Colonic mucosa (tissue), 4 donors: ENCODE measurements around the gene POGK. TPM values are rescaled to one million over a fixed set of nuclear protein-coding genes. Genes with fewer than 3 reads are reported as not detected.

Experiments used
- DNase-seq: peaks from one replicate; pipeline ENCODE4 v3.0.0-alpha.2; 2020
- H3K27ac ChIP-seq: fragments of 200-600 bp; one replicate; pipeline ENCODE4 v1.8.0; 2021
- H3K27me3 ChIP-seq: fragments of 200-600 bp; one replicate; pipeline ENCODE4 v1.8.0; 2021
- H3K36me3 ChIP-seq: fragments of 200-600 bp; one replicate; pipeline ENCODE4 v1.8.0; 2021
- H3K4me1 ChIP-seq: fragments of 200-600 bp; one replicate; pipeline ENCODE4 v1.8.0; 2021; ENCODE audit warnings: mild to moderate bottlenecking
- H3K4me3 ChIP-seq: fragments of 200-600 bp; one replicate; pipeline ENCODE4 v1.8.0; 2021
- H3K9ac ChIP-seq, 2 donors: one replicate each; pipeline ENCODE4 v1.7.0; 2013; ENCODE audit warnings: control low read depth in 2 of 2, low read depth in 2 of 2, low read length in 2 of 2
- H3K9me3 ChIP-seq: fragments of 200-600 bp; one replicate; pipeline ENCODE4 v1.8.0; 2021
- intact Hi-C: fragments of 100-400 bp; cut with DNase I; formaldehyde crosslinking; loops from one replicate; pipeline ENCODE4 v1.14.1; 2022
- total RNA-seq, 2 donors: library from RNA; stranded (reverse); fragmentation: NEBNext Ultra II Directional in 1 of 2; extraction: Animal tissue kit (Norgen Biotek cat#: 25700) in 1 of 2; gene quantifications; one replicate each; pipeline ENCODE4 v1.2.1, GENCODE V29; 2021
- TF ChIP-seq, protein P1 (sequence below): fragments of 200-600 bp; IDR thresholded peaks from one replicate; pipeline ENCODE4 v1.8.0; 2022; ENCODE audit warnings: antibody characterized with exemption, mild to moderate bottlenecking
- donor health status: healthy.
- donor health status: DM: no; HTN: no; CAD: no.
- donor health status: DM: no; HTN: no; CAD: no.

The POGK gene
- total RNA-seq, 2 donors from 2014 or later = 31.4 to 34.9 TPM

DNA sequence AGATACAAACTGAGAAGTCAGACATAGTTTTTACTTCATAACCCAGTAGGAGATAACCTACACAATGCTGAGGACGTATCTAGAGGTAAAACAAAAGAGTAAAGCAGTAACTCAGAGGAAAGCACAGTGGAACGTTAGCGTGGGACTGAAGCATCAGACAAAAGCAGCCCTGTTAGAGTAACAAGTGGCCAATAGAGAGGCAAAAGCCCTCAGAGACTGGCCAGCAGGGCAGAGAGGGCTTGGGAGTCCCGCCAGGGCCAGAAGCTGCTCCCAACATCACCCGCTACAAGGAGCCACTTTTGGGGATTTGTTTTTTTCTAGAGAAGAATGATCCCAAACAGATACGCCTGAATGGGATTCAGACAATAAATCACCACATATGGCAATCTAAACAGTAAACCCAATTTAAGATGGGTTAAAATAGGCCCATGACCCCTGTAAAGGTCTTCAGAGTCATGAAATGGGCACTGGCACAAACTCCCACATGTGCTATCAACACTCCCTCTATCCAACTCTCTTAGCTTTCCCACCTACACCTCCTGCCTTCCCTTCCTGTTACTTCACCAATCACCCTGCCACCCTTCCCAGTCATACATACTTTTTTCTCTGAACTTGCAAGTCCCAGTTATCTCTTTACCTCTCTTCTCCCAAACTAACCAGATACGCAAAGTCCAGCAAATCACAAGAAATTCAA lies 19.6 kb downstream of the POGK start:
- DNase-seq = no peak
- Histone ChIP-seq H3K9me3 (no peaks in the 10 kb centered on the region), H3K36me3 (peaks cover 10% of the 10 kb centered on the region), H3K4me1 (no peaks in the 10 kb centered on the region), H3K27ac (no peak overlapping the region), H3K9ac (no peak overlapping the region), H3K27me3 (no peaks in the 10 kb centered on the region), H3K4me3 (no peak overlapping the region)
- intact Hi-C loops = no loop called here
- TF ChIP-seq, protein P1, sequence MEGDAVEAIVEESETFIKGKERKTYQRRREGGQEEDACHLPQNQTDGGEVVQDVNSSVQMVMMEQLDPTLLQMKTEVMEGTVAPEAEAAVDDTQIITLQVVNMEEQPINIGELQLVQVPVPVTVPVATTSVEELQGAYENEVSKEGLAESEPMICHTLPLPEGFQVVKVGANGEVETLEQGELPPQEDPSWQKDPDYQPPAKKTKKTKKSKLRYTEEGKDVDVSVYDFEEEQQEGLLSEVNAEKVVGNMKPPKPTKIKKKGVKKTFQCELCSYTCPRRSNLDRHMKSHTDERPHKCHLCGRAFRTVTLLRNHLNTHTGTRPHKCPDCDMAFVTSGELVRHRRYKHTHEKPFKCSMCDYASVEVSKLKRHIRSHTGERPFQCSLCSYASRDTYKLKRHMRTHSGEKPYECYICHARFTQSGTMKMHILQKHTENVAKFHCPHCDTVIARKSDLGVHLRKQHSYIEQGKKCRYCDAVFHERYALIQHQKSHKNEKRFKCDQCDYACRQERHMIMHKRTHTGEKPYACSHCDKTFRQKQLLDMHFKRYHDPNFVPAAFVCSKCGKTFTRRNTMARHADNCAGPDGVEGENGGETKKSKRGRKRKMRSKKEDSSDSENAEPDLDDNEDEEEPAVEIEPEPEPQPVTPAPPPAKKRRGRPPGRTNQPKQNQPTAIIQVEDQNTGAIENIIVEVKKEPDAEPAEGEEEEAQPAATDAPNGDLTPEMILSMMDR = no peak

GRCh38 chr1:166859597-166859996 lies 20.3 kb downstream of the POGK start:
- intact Hi-C loops = no loop called here
- Histone ChIP-seq H3K27me3 (no peaks in the 10 kb centered on the region), H3K27ac (no peak overlapping the region), H3K9ac (no peak overlapping the region), H3K4me1 (no peaks in the 10 kb centered on the region), H3K9me3 (no peaks in the 10 kb centered on the region), H3K4me3 (no peak overlapping the region), H3K36me3 (peaks cover 10% of the 10 kb centered on the region)
- DNase-seq = no peak
- TF ChIP-seq, protein P1 = no peak

DNA sequence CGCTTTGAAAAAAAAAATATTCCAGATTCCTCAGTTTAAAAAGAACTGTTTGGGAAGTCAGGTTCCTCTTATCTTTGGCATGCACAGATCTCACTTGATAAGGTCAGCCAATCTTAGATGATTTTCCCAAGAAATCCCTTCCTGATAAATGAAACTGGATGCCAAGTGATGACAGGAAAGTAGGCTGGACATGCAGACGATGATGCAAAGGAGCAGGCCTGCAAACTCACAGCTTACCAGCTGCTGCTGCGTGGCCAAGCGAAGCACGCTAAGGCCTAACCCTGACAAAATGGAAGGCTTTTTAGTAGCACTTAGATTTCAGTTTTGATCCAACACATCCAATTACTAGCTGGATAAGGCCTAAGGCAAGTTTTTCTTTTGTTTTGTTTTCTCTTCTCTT lies 26.7 kb downstream of the POGK start:
- no peak for DNase-seq
- intact Hi-C loops = no loop called here
- H3K4me1 ChIP-seq = no peaks in the 10 kb centered on the region
- no peak overlapping the region for H3K4me3 ChIP-seq
- TF ChIP-seq, protein P1 = no peak
- H3K9ac ChIP-seq = no peak overlapping the region
- no peaks in the 10 kb centered on the region for H3K9me3 ChIP-seq
- no peaks in the 10 kb centered on the region for H3K36me3 ChIP-seq
- H3K27me3 ChIP-seq = no peaks in the 10 kb centered on the region
- H3K27ac ChIP-seq = no peak overlapping the region

DNA sequence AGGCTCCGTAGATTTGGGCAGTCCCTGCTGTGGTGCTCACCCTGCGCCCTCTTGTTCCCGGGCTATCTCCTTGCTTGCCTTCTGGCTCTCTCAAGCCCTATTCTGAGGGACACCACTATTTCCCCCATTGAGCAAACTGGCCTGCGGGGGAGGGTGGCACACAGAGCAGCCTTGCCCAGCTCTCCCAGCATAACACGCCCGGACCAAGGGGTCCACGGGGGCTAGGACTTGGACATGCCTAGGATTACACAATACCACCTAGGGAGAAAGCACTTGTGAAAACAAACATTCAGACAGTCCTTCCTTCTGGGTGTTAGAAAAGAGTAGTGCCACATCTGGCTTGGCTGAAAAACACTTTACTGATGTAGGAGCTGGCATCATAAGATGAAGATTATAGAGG lies 29.4 kb downstream of the POGK start:
- no peak for DNase-seq
- Histone ChIP-seq H3K4me3 (no peak overlapping the region), H3K36me3 (no peaks in the 10 kb centered on the region), H3K4me1 (no peaks in the 10 kb centered on the region), H3K27me3 (no peaks in the 10 kb centered on the region), H3K9ac (no peak overlapping the region), H3K9me3 (no peaks in the 10 kb centered on the region), H3K27ac (no peak overlapping the region)
- TF ChIP-seq, protein P1 = no peak
- intact Hi-C loops = no loop called here

DNA sequence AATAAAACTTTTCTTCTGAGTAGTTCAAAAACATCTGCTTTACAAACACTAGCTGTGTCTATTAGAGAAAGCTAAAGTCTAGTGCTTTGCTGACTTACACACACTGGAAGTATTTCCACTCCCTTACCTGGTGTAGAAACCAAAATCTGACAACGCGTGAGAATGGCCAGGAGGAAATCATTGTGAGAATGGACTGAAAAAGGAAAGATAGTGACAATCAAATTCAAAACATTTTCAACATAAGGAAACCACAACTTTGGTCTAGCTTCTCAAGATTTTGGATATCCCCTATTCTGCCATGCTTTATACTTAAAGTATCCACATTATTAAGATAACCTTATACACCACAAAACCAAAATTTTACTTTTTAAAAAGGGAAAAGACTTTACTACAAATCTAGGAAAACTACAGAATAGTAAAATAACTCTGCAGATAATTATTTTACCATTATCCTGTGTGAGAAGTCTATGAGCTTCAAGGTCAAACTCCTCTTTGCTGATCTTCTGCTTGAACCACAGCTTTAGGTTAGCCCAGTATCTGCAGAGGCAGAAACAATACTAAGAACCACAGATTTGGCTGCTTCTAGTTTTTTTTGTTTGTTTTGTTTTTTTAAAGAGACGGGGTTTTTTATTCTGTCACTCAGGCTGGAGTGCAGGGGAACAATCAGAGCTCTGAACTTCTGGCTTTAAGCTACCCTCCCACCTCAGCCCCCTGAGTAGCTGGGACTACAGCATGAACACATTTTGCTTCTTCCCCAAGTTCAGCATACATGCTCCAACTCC lies 30.2 kb downstream of the POGK start:
- intact Hi-C loops = no loop called here
- TF ChIP-seq, protein P1 = no peak
- Histone ChIP-seq H3K27ac (no peak overlapping the region), H3K9me3 (no peaks in the 10 kb centered on the region), H3K4me3 (no peak overlapping the region), H3K27me3 (no peaks in the 10 kb centered on the region), H3K36me3 (no peaks in the 10 kb centered on the region), H3K9ac (no peak overlapping the region), H3K4me1 (no peaks in the 10 kb centered on the region)
- DNase-seq = no peak
